Naive B cell (primary cell): ENCODE measurements around the gene WDR37. TPM values are rescaled to one million over a fixed set of nuclear protein-coding genes. Genes with fewer than 3 reads are reported as not detected.
A peak's percentile ranks its signal among the peaks of the same experiment; 100 is the strongest.

ENCODE experiments used
- ATAC-seq, 2 donors: fragments of 150-1000 bp; cut with Tn5 transposase; 2 replicates each; pipeline ENCODE4 v1.10.0; 2021; ENCODE audit warnings: low read depth in 2 of 2, mild to moderate bottlenecking in 2 of 2, moderate library complexity in 2 of 2
- DNase-seq: peaks from one replicate; pipeline ENCODE4 v3.0.0; 2022
- H3K27ac Mint-ChIP-seq, 6 donors: one replicate each; pipeline ENCODE4 v1.8.0; 2020 to 2022; ENCODE audit warnings: mild to moderate bottlenecking in 6 of 6, mixed read lengths in 6 of 6, moderate library complexity in 5 of 6, inconsistent platforms in 2 of 6
- H3K27me3 Mint-ChIP-seq, 3 donors: one replicate each; pipeline ENCODE4 v1.8.0; 2021 to 2022; ENCODE audit warnings: mixed read lengths in 3 of 3, mild to moderate bottlenecking in 1 of 3
- H3K36me3 Mint-ChIP-seq, 2 donors: one replicate each; pipeline ENCODE4 v1.8.0; 2020 to 2022; ENCODE audit warnings: mixed read lengths in 2 of 2, inconsistent platforms in 1 of 2, mild to moderate bottlenecking in 1 of 2
- H3K4me1 Mint-ChIP-seq, 3 donors: one replicate each; pipeline ENCODE4 v1.8.0; 2020 to 2022; ENCODE audit warnings: mixed read lengths in 3 of 3, inconsistent platforms in 1 of 3, mild to moderate bottlenecking in 1 of 3, moderate library complexity in 1 of 3
- H3K4me3 Mint-ChIP-seq, 8 donors: one replicate each; pipeline ENCODE4 v1.8.0; 2020 to 2022; ENCODE audit warnings: mild to moderate bottlenecking in 8 of 8, mixed read lengths in 8 of 8, moderate library complexity in 8 of 8, inconsistent platforms in 2 of 8
- H3K9me3 Mint-ChIP-seq, 7 donors: one replicate each; pipeline ENCODE4 v1.8.0; 2020 to 2022; ENCODE audit warnings: mixed read lengths in 7 of 7, mild to moderate bottlenecking in 5 of 7, inconsistent platforms in 2 of 7, moderate library complexity in 1 of 7
- polyA plus RNA-seq, 6 donors: library from polyadenylated mRNA; unstranded; fragments of 300-500 nt; fragmentation: Illumina TruSeq; gene quantifications; one replicate each; pipeline ENCODE4 v1.2.3, GENCODE V29; 2021; ENCODE audit warnings: low read depth in 6 of 6

The WDR37 gene
- polyA plus RNA-seq, 6 donors from 2014 or later = 7.9 to 14.9 (median 11.5) TPM

DNA sequence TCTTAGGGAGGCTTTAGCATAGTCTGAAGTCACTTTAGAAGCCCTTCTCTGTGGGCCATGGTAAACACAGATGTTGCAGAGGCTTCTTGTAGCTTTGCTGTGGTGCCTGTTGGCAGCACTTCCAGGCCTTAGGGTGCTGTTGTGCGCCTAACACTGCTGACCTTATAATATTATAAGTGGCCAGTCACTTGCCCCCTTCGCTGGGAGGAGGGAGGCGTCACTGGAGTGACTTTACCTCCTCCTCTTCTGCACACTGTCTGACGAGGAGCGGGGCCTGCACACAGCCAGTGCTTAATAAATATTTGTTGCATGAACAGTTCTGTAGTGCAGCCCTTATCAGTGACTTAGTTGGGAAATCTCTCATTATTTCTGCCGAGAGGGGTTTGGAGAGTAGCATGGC is 63.3 kb downstream of the WDR37 start:
- Mint-ChIP-seq H3K27me3 (no peaks in the 10 kb centered on the region), H3K9me3 (no peaks in the 10 kb centered on the region), H3K36me3 (peaks cover 20 to 35% of the 10 kb centered on the region in 2 donors), H3K27ac (no peak overlapping the region), H3K4me1 (peaks cover 6 to 7% (median 7%) of the 10 kb centered on the region in 3 donors), H3K4me3 (no peak overlapping the region)
- DNase-seq (no peak), ATAC-seq (no peak)

DNA sequence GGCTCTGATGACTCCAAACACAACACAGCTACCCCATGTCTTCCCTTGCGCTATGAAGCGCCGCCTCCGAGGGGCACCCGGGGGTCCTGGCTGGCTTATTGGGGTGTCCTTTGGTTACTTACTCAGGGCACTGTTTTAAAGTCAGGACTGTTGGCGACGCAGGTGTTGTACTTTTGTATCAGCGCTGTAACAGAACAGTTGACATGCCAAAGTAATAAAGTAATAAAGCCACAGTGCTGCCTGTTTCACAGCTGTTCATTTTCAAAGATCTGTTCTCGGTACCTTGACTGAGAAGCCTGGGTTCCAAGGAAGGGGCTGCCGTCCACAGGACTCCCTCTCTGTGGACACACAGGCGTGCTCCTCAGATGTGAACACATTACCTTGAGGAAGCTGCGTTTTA is 64.1 kb downstream of the WDR37 start:
- no peaks in the 10 kb centered on the region for H3K27me3 Mint-ChIP-seq
- ATAC-seq = no peak
- peaks cover 28 to 40% of the 10 kb centered on the region in 2 donors for H3K36me3 Mint-ChIP-seq
- peaks cover 6 to 7% (median 7%) of the 10 kb centered on the region in 3 donors for H3K4me1 Mint-ChIP-seq
- DNase-seq = no peak
- peak overlapping the region in 1 of 6 donors; percentile 10 for H3K27ac Mint-ChIP-seq
- H3K4me3 Mint-ChIP-seq = no peak overlapping the region
- no peaks in the 10 kb centered on the region for H3K9me3 Mint-ChIP-seq

DNA sequence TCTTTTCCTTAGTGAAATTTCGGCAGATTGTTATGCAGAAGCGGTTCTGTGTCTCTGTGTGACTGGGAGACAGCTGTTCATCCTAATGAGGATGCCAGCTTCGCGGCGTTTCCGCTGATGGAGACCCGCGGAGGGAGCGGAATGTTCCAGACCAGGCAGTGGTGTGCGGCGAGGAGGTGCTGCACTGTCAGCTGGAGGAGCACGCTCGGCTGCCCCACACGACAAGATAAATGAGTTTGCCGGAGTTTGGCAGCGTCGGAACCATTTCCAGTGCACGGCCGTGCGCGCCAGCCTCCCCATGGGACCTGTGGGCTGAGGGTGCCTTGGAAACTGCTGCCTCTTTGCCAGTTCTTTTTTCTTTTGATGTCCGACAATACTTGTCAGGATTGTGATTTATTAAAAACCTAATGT is 64.6 kb downstream of the WDR37 start:
- Mint-ChIP-seq H3K27me3 (no peaks in the 10 kb centered on the region), H3K36me3 (peaks cover 33 to 43% of the 10 kb centered on the region in 2 donors), H3K4me3 (no peak overlapping the region), H3K4me1 (peaks cover 6 to 7% (median 7%) of the 10 kb centered on the region in 3 donors), H3K9me3 (no peaks in the 10 kb centered on the region), H3K27ac (no peak overlapping the region)
- ATAC-seq = no peak
- no peak for DNase-seq

- H3K9me3 Mint-ChIP-seq = no peaks in the 10 kb centered on the region
- no peaks in the 10 kb centered on the region for H3K27me3 Mint-ChIP-seq
- ATAC-seq (no peak), DNase-seq (no peak)
- H3K4me1 Mint-ChIP-seq = peaks cover 6 to 7% (median 7%) of the 10 kb centered on the region in 3 donors
- H3K36me3 Mint-ChIP-seq = peaks cover 39 to 43% of the 10 kb centered on the region in 2 donors
- no peak overlapping the region for H3K4me3 Mint-ChIP-seq
- H3K27ac Mint-ChIP-seq = no peak overlapping the region
Observed at GRCh38 chr10:1121271-1121970, 65.2 kb downstream of the WDR37 start.

- DNase-seq (no peak), ATAC-seq (no peak)
- peak overlapping the region in 1 of 6 donors; percentile 24 for H3K27ac Mint-ChIP-seq
- peaks cover 6 to 7% (median 7%) of the 10 kb centered on the region in 3 donors for H3K4me1 Mint-ChIP-seq
- H3K9me3 Mint-ChIP-seq = no peaks in the 10 kb centered on the region
- H3K36me3 Mint-ChIP-seq = peaks cover 39 to 42% of the 10 kb centered on the region in 2 donors
- H3K27me3 Mint-ChIP-seq = no peaks in the 10 kb centered on the region
- H3K4me3 Mint-ChIP-seq = no peak overlapping the region
Observed at GRCh38 chr10:1122349-1122748, 66.2 kb downstream of the WDR37 start.

- peaks cover 6 to 7% (median 7%) of the 10 kb centered on the region in 3 donors for H3K4me1 Mint-ChIP-seq
- peaks cover 42 to 45% of the 10 kb centered on the region in 2 donors for H3K36me3 Mint-ChIP-seq
- no peak for ATAC-seq
Observed at GRCh38 chr10:1123198-1123597, 67.0 kb downstream of the WDR37 start.

GRCh38 chr10:1123972-1124371 is 67.8 kb downstream of the WDR37 start:
- Mint-ChIP-seq H3K27me3 (no peaks in the 10 kb centered on the region), H3K36me3 (peaks cover 45 to 46% of the 10 kb centered on the region in 2 donors), H3K4me3 (no peak overlapping the region), H3K9me3 (no peaks in the 10 kb centered on the region), H3K27ac (no peak overlapping the region), H3K4me1 (peaks cover 6 to 7% (median 7%) of the 10 kb centered on the region in 3 donors)
- ATAC-seq (no peak), DNase-seq (no peak)

More at GRCh38 chr10:1123198-1123597, 67.0 kb downstream of the WDR37 start:
- H3K27me3 Mint-ChIP-seq = no peaks in the 10 kb centered on the region
- no peaks in the 10 kb centered on the region for H3K9me3 Mint-ChIP-seq
- no peak for DNase-seq
- H3K27ac Mint-ChIP-seq = no peak overlapping the region
- no peak overlapping the region for H3K4me3 Mint-ChIP-seq

DNA sequence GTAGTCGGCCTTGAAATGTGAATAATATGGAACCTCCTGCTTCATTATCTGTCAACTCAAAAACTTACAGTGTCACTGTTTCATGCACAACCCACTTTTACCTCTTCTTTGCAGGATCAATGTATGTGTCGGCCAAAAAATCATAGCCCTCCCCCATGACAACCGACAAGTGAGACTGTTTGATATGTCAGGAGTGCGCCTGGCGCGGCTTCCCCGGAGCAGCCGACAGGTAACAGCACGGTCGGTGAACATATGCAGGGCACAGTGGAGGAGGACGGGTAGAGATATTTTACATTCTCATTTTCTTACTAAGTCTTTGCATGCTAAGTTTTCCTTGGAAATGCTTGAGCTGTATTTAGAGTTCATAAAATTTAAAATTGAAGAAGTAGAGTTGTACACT is 68.6 kb downstream of the WDR37 start:
- Mint-ChIP-seq H3K27me3 (no peaks in the 10 kb centered on the region), H3K36me3 (peaks cover 52% of the 10 kb centered on the region in 2 donors), H3K27ac (no peak overlapping the region), H3K4me3 (no peak overlapping the region), H3K9me3 (no peaks in the 10 kb centered on the region), H3K4me1 (peaks cover 6 to 7% (median 7%) of the 10 kb centered on the region in 3 donors)
- DNase-seq = no peak
- no peak for ATAC-seq

- peaks cover 6 to 7% (median 7%) of the 10 kb centered on the region in 3 donors for H3K4me1 Mint-ChIP-seq
- H3K27ac Mint-ChIP-seq = no peak overlapping the region
- ATAC-seq (no peak), DNase-seq (no peak)
- peaks cover 64 to 68% of the 10 kb centered on the region in 2 donors for H3K36me3 Mint-ChIP-seq
- no peak overlapping the region for H3K4me3 Mint-ChIP-seq
- no peaks in the 10 kb centered on the region for H3K27me3 Mint-ChIP-seq
- no peaks in the 10 kb centered on the region for H3K9me3 Mint-ChIP-seq
Observed at GRCh38 chr10:1126461-1126860, 70.3 kb downstream of the WDR37 start.

DNA sequence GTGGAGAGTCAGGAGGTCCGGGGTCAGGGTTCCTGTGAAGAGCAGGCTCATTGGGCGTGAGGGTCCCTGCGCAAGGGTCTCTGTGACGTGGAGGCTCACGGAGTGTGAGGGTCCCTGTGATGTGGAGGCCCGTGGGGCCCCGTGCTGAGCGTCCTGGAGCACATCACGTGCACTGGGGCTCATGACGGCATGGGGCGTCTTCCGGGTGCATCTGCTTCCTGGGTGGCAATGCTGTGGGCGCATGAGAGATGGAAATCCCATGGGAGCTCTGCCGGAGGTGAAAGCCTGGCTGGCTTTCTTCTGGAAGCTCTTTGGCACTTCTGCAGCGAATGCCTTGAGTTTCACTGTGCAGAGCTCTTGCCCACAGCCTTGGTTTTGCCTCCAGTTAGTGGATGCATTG is 71.4 kb downstream of the WDR37 start:
- Mint-ChIP-seq H3K27me3 (no peaks in the 10 kb centered on the region), H3K36me3 (peaks cover 66% of the 10 kb centered on the region in 2 donors), H3K9me3 (no peaks in the 10 kb centered on the region), H3K4me3 (no peak overlapping the region), H3K4me1 (peaks cover 6 to 7% (median 6%) of the 10 kb centered on the region in 3 donors), H3K27ac (peak overlapping the region in 1 of 6 donors; percentile 81)
- ATAC-seq = no peak
- no peak for DNase-seq

DNA sequence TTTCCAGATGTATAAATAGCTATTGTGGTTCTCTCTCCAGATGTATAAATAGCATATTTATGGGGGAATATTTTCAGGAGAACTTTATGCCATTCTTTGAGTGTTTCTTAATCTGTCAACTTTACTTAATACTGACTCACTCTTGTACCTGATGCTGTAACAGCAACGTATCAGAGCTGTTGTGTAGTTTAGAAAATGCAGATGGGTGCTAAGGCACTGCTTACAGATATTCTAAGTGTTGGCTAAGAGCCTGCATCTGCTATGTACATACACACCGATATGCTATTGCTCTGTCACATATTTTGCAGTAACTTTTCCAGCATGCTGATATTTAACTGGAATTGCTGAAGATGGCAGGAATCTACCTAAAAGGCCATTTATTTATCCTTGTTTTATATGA is 71.9 kb downstream of the WDR37 start:
- no peak overlapping the region for H3K4me3 Mint-ChIP-seq
- no peaks in the 10 kb centered on the region for H3K9me3 Mint-ChIP-seq
- H3K36me3 Mint-ChIP-seq = peaks cover 64 to 66% of the 10 kb centered on the region in 2 donors
- H3K27ac Mint-ChIP-seq = peak overlapping the region in 1 of 6 donors; percentile 36
- DNase-seq (no peak), ATAC-seq (no peak)
- no peaks in the 10 kb centered on the region for H3K27me3 Mint-ChIP-seq
- peaks cover 3 to 7% (median 6%) of the 10 kb centered on the region in 3 donors for H3K4me1 Mint-ChIP-seq

GRCh38 chr10:1128649-1129048 is 72.5 kb downstream of the WDR37 start:
- H3K27ac Mint-ChIP-seq = no peak overlapping the region
- H3K4me3 Mint-ChIP-seq = no peak overlapping the region
- no peaks in the 10 kb centered on the region for H3K27me3 Mint-ChIP-seq
- peaks cover 60 to 63% of the 10 kb centered on the region in 2 donors for H3K36me3 Mint-ChIP-seq
- no peaks in the 10 kb centered on the region for H3K9me3 Mint-ChIP-seq
- peaks cover under 1 to 2% (median 2%) of the 10 kb centered on the region in 3 donors for H3K4me1 Mint-ChIP-seq
- no peak for DNase-seq
- ATAC-seq = no peak

DNA sequence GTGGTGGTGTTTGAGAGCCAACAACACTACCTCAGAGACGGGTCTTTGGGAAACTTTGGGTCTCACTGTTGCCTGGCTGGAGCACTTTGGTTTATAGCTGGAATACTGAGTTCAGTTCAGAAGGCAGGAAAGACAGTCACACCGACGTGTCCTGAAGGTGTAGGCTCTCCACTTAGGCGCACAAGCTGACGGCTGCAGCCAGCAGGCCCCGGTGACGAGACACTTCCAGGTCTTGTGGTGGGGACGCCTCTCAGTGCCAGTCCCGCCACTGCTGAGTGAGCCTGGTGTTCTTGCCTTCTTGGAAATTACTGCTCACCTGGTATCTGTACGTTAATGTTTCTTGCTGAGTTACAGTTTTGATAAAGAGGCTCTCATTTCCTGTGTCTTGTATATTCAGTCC is 74.0 kb downstream of the WDR37 start:
- Mint-ChIP-seq H3K4me1 (no peaks in the 10 kb centered on the region), H3K36me3 (peaks cover 47 to 48% of the 10 kb centered on the region in 2 donors), H3K27ac (no peak overlapping the region), H3K4me3 (no peak overlapping the region), H3K9me3 (no peaks in the 10 kb centered on the region), H3K27me3 (no peaks in the 10 kb centered on the region)
- DNase-seq (no peak), ATAC-seq (no peak)

DNA sequence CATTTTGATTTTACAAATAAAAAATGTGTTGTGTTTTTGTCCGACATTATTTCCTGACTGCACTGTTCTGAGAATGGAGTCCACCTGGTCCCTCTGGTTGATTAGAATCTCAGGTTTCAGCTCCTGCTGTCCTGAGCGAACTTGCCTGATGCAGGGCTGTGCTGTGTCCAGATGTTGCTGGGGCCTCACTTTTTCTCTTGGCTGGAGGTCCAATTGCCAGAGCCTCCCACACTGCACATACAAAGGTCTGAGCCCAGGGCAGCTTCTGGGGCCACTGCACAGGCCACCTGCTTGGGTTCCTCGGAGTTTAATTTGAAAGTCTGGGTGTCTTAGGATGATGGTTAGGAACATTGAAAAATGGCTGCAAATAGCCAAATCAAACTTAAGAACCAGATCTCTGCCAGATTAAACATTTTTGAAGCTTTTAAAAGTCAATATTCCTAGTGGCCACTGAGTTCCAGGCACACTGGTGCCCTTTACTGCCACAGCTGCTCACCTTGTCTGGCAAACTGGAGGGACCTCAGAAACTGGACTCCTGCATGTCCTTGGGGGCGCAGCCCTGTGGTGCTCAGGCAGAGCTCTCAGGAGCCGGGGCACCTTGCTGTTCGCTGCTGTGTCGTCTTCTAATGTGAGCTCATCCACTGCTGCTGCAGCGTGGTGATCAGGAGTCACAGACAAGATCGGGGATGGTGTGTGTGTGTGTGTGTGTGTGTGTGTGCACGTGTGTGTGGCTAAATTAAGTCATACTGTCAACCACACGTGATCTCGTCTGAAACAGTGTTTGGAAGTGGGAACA is 75.0 kb downstream of the WDR37 start:
- ATAC-seq (no peak), DNase-seq (no peak)
- H3K4me1 Mint-ChIP-seq = no peaks in the 10 kb centered on the region
- H3K36me3 Mint-ChIP-seq = peaks cover 39 to 43% of the 10 kb centered on the region in 2 donors
- H3K27ac Mint-ChIP-seq = peak overlapping the region in 3 of 6 donors; percentile 24 to 67 (median 62)
- no peak overlapping the region for H3K4me3 Mint-ChIP-seq
- no peaks in the 10 kb centered on the region for H3K9me3 Mint-ChIP-seq
- no peaks in the 10 kb centered on the region for H3K27me3 Mint-ChIP-seq
